Stimulated activated naive CD4-positive, alpha-beta T cell (primary cell): ENCODE measurements around the gene GDAP1L1.
A peak's percentile ranks its signal among the peaks of the same experiment; 100 is the strongest.
"Not testable (repeated sequence)": the region's sequence is repeated elsewhere in the genome, so short reads cannot be mapped to it uniquely, and the experiment has no call there.

Experiments
- DNase-seq, 6 experiments: peaks; one replicate each; lab custom pipeline; 2025; lab: John Stamatoyannopoulos, UW

Gene GDAP1L1

GRCh38 chr20:44255942-44256341 lies 8.8 kb downstream of the GDAP1L1 start:
- no peak for DNase-seq

GRCh38 chr20:44256961-44257360 lies 9.9 kb downstream of the GDAP1L1 start:
- DNase-seq = no peak

- no peak for DNase-seq
Measured at GRCh38 chr20:44258226-44258890, 11.2 kb downstream of the GDAP1L1 start.

DNA sequence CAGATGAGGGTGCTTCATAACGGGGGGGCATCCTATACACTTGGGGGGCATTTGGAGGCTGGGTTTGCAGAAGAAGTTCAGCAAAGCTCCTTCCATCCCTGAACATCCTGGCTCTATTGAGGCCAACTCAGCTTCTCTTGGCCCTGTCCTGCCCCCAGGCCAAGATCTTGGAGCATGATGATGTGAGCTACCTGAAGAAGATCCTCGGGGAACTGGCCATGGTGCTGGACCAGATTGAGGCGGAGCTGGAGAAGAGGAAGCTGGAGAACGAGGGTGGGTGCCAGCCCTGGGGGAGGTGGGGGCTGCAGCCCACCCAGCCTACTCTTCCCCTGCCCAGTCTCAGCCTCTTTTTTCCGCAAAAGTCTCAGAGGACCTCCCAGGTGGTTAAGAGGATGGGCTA lies 17.2 kb downstream of the GDAP1L1 start:
- DNase-seq = no peak

DNA sequence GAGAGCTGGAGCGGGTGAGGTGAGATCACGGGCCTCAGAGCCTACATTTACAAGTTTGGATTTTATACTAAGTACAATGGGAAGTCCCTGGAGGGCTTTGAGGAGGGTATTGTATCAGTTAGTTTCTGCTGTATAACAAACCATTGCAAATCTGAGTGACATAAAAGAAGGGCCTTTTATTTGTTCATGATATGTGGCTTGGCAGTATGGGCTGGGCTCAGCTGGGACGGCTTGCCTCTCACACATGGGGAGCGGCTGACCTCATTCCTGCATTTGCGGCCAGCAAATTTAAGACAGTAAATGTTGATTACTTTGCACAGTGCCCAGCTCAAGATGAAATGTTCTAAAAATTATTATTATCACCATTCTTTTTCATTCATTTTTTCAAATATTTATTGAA lies 21.7 kb downstream of the GDAP1L1 start:
- no peak for DNase-seq

DNA sequence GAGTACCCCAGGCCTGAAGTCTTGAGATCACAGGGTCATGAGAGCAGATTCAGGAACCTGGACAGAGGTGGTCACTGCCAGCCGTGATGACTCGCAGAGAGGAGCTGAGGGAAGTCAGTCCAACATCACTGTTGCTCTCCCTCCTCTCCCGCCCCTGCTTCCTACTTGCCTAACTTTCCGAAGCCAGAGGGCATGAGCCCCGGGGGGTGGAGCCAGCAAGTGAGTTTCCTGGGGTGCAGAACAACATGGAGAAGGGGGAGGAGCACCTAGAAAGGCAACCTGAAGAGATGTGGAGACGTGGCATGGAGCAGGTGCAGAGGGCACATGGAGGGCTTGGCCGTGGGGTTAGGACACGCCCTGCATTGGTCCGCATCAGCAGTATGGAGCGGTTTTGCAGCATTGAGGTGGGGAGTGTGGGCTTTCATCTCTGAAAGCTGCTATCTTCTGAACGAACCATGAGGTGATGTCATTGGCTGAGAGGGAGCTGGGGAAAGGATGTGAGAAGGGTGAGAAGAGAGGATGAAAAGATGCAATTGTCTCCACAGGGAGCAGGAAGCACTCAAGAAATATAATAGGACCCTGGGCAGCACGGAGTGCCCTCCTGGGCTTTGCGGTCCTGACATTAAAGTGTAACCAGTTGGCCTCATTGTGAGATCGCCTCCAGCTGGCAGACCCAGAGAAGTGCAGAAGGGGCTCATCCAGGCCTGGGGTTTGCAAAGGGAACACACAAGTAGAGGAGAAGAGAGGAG lies 25.0 kb downstream of the GDAP1L1 start:
- peak in 1 of 6 experiments; percentile 3 for DNase-seq

DNA sequence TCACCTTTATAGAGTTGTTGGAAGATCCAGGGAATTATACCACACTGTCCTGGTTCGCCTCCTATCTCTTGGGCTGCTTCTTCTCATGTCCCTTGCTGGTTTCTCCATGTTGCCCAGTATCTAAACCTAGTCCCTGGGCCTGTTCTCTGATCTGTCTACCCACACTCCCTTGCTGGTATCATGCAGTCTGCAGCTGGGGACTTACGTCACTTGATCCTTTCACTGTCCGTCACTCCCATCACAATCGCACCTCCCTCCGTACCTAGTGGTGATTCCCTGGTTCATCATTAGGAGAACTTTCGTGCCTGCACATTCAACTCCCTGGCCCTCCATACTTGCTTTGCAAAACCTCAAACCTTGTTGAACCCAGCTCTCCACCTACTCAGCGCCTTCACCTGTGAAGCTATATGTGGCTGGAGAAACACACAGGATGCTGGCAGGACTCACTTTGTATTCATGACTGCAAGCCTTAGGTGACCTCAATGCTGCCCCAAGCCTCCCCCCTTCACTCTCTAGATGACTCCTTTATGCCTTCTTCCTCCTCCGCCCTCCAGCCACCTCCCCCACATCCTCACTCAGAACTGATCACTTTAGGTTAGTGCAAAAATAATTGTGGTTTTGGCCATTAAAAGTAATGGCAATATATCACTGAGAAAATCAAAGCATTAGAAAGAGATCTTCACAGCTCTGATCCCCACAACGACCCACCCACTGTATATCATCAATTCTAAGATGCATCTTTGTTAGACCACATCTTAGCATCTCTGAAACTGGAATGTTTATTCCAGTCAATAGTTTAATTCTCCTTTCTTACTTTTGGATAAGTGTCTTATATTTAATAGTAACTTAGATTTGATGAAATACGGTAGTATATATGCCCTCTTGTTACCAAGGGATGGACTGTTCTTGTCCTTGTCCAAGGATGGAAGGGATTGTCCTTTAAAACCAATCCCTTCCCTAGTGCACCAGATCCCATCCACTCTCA lies 26.4 kb downstream of the GDAP1L1 start:
- DNase-seq = no peak

DNA sequence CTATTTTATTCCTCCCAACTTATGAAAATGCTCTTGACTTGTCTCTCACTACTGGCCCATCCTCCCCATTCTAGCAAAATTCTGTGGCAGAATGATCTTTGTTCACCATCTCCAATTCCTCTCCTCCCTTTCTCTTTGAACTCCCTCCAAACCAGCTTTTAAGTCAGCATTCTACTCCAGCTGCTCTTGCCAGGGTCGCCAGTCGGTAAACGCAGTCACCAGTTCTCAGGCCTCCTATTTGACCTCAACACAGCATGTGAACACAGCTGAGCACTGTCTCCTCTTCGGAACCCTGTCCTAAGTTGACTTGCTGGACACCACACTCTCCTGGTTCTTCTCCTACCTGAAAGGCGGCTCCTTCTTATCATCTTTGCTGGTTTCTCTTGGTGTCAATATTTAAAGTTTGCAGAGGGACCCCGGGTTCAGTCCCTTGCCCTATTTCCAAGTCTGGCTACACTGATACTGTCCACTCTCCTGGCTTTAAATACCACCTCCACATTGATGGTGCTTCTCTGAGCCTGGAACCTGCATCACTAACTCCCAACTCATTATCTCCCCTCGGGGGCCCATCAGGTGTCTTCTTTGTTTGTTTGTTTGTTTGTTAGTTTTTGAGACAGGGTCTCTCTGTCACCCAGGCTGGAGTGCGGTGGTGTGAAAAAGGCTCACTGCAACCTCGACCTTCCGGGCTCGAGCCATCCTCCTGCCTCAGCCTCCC lies 27.4 kb downstream of the GDAP1L1 start:
- DNase-seq = no peak

DNA sequence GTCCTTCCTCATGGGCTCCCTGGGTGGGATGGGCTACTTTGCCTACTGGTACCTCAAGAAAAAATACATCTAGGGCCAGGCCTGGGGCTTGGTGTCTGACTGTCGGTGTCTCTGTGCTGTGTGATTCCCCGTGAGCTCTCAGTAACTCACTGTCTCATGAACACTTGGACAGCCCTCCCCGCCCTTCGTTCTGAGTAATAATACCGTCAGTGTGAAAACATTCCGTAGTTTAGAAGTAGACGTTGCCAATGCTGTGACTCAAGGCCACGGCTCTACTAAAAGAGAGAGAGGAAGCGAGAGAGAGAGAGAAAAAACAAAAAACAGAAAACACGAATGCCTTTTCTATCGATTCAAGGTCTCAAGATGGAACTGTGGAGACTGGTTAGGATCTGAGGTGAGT lies 32.1 kb downstream of the GDAP1L1 start:
- DNase-seq = no peak

- DNase-seq = no peak
Measured at GRCh38 chr20:44280387-44280786, 33.3 kb downstream of the GDAP1L1 start.

DNA sequence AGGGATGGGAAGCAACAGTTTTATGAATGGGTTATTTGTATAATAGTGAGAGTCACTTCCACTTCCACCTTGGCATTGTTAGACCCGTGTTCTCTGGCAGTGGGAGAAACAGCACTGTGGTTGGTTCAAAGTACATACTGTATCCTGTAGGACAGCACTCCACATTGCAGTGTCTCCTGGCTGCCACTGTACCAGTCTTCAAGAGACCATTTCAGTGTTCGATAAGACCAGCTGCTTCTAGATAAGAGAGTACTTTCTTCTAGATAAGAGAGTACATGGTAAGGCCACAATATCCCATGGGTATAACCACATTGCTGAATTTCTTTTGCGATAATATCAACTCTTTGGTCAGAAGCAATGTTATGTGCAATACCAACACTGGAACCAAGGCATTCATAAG lies 35.1 kb downstream of the GDAP1L1 start:
- DNase-seq = no peak

- DNase-seq = no peak
Measured at GRCh38 chr20:44284032-44284431, 36.9 kb downstream of the GDAP1L1 start.

DNA sequence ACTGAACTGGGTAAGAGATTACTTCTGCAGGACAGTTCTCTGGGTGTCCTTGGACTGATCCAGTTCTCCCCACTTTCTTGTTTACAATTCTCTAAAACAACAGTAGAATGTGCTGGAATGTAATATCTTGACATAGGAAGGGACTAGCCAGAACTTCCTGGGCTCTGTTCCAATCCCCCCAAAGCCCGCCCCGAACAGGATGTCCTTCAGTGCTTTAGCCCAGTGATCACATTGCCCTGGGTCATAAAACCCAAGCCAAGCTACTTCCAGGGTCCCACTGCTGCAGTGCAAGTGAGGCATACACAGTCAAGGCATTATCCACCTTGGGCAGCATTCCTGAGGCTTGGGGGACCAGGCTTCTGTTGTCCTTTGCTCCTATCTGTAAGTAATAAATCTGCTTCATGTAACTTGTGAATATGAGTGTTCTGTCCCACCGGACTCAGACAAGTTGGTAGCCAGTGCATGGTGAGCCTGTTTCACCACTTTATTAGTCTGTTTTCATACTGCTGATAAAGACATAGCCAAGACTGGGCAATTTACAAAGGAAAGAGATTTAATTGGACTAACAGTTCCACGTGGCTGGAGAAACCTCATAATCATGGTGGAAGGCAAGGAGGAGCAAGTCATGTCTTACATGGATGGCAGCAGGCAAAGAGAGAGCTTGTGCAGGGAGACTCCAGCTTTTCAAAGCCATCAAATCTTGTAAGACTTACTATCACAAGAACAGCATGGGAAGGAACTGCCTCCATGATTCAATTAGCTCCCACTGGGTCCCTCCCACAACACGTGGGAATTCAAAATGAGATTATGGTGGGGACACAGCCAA lies 40.4 kb downstream of the GDAP1L1 start:
- no peak for DNase-seq

DNA sequence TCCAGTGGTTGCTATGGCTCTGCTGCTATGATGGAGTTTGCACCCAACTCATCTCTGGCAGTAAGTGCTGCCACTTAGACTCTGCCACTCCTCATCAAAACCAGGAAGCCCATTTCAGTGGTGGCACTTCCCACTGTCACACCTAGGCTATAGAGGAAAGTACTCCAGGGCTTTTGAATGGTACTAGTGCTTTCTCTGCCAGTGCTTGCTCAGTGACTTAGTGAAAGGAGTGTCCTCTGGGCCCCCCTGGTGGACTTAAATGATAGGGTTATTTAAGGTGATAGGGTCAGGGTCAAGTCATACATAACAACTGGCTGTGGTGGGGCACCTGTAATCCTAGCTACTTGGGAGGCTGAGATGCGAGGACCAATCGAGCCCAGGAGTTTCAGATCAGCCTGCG lies 41.1 kb downstream of the GDAP1L1 start:
- DNase-seq = peak in 1 of 6 experiments; percentile 5

- DNase-seq = no peak
Measured at GRCh38 chr20:44291754-44292153, 44.6 kb downstream of the GDAP1L1 start.

DNA sequence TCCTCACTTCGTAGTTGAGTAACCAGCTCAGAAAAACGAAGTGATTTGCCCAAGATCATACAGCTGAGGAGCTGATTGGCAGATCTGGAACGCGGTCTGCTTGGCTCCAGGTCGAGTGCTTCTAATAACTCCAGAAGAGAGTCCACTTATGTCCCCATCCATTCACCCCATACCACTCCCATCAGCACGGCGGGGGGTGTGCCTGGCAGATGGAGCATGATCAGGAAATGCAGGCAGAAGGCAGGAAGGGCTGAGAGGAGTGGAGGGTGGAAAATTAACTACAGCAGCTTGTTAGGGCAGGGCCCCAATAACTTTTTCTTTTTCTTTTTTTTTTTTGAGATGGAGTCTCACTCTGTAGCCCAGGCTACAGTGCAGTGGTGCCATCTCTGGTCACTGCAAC lies 48.9 kb downstream of the GDAP1L1 start:
- DNase-seq = no peak

GRCh38 chr20:44297721-44298120 lies 50.6 kb downstream of the GDAP1L1 start:
- DNase-seq = no peak

GRCh38 chr20:44299011-44299535 lies 52.0 kb downstream of the GDAP1L1 start:
- not testable (repeated sequence) for DNase-seq

GRCh38 chr20:44301285-44301684 lies 54.2 kb downstream of the GDAP1L1 start:
- no peak for DNase-seq

- DNase-seq = no peak
Measured at GRCh38 chr20:44302026-44302669, 55.0 kb downstream of the GDAP1L1 start.
